Stimulated activated naive CD4-positive, alpha-beta T cell (primary cell): ENCODE measurements around the gene NMRAL1.

ENCODE experiments used
- DNase-seq, 6 experiments: peaks; one replicate each; lab custom pipeline; 2025; lab: John Stamatoyannopoulos, UW

Gene NMRAL1

DNA sequence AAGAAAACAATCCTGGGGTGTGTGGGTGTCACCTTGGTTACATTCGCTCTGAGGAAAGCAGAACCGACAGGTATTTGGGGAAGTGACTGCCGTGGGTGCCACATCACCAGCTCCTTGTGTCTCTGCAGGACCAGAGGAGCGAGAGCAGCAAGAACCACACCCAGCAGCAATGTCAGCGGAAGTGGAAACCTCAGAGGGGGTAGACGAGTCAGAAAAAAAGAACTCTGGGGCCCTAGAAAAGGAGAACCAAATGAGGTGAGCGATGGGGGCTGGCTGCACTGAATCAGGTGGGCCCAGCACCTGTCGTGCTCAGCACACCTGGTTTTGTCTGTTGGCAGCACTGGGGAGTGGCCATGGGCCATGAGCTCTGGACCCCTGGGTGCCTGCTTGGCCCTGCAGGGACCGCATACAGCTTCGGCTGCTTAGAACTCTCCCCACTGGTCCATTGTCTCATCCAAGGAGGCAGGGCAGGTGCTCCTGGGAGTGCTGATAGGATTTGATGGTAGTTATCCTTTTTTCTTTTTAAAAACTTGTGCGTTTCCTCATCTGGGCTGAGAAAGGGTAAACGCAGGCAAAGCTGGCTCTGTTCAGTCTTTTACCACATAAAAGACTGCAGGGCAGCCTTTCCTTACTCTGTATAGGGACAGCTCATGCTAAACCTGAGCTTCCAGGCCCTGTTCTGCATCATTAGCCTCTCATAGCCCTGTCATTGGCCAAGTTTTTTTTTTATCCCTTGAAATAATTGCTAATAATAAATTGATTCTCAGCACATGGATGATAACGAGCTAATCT is 31.1 kb upstream of the NMRAL1 start:
- peak; percentile 68 to 93 (median 82) for DNase-seq

DNA sequence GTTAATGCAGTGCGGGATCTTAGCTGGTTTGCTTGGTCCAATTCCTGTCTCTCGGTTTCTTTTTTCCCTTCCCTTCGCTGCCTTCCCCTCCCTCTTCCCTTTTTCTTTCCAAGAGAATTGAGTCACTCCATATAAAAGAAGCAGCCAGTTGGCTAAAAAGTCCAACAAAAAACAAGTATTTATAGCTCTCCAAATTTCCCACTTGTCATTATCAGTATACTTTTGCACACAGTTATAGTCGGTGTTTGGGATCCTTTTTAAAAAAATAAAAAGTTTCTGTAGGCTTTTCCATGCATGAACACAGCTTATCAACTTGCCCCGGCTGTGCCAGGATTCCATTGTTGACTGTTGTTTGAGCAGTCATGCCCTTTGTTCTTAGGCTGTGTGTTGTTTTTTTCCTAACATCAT is 26.6 kb upstream of the NMRAL1 start:
- DNase-seq: no peak

DNA sequence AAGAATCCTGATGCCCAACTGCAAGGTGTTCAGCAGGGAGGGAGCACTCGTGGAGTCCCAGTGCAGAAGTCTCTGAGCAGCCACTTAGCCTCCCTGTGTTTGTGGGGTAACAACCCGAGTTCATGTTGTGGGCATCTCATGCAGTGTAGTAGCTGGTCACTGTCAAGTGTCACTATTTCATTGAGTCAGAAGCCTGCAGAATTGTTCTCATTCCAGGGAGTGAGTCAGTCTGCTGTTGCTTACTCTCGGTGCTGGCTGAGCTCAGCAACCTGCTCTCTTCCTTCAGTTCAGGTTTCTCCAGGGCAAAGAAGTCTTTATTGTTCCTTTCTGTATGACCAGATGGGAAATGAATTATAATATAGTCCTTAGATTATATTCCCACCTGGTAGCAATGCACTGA is 25.8 kb upstream of the NMRAL1 start:
- DNase-seq: no peak

DNA sequence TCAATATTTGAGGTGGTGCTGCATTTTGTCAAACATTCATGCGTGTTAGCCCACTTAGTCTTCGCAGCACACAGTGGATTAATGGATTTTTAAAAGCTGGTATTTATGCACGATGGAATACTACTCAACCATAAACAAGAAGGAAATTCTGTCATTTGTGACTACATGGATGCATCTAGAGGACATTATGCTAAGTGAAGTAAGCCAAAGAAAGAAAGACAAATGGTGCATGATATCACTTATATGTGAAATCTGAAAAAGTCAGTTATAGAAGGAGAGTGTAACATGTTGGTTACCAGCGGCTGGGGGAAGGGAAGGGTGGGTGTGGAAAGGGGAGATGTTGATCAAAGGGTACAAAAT is 24.8 kb upstream of the NMRAL1 start:
- no peak for DNase-seq

DNA sequence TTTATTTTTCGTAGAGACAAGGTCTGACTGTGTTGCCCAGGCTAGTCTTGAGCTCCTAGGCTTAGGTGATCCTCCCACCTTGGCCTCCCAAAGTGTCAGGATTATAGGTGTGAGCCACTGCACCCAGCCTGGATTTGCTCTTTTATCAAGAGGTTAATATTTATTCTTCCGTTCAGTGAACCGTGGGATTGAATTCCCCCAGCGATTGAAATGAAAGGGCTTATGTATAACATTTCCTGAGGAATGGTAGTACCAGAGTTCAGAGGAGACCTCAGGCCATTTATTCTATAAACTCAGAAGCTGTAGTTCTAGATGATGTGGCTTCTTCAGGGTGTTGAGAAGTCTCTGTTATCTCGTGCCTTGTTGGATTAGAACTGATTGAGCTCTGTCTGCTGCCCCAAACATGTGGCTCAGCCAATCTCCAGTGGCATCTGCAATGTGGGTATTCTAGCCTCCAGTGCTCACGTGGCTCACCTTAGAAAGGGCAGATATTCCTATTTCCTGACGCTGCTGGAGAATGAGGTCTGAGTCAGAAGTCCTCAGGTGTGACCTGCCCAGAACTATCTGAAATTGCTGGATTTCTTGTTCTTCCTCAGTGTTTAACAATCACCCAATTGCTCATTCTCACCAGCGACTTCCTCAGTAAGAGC is 24.2 kb upstream of the NMRAL1 start:
- no peak for DNase-seq

DNA sequence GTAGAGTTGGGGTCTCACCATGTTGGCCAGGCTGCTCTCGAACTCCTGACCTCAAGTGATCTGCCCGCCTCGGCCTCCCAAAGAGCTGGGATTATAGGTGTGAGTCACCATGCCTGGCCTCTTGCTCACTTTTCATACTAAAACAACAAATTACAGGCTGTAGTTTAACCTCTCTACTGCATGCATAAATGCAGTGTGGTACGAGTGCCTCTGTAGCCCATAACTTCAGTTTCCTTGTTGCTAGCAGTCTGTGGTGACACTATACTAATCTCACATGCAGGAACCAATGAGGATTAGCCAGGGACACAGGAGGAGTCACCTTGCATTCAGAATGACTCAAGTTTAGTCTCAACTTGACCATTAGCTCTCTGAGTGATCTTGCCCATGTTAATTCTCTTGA is 21.9 kb upstream of the NMRAL1 start:
- no peak for DNase-seq

DNA sequence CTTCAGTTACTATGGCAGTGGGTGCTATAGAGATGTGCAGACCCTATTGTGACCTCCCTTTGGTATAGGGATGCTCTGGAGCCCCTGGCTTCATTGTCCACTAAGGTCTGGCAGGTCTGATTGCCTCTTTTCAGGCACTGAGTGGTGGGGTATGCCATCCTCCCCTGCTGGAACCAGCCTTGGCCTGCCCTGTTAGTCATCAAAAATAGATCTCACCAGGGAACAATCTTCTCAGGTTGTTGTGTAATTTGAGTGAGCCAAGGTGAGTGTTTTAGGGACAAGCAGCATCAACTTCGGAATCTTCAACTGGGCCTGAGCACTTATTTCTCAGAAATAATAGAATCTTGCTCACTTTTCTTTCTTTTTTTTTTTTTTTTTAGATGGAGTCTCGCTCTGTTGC is 21.3 kb upstream of the NMRAL1 start:
- no peak for DNase-seq

DNA sequence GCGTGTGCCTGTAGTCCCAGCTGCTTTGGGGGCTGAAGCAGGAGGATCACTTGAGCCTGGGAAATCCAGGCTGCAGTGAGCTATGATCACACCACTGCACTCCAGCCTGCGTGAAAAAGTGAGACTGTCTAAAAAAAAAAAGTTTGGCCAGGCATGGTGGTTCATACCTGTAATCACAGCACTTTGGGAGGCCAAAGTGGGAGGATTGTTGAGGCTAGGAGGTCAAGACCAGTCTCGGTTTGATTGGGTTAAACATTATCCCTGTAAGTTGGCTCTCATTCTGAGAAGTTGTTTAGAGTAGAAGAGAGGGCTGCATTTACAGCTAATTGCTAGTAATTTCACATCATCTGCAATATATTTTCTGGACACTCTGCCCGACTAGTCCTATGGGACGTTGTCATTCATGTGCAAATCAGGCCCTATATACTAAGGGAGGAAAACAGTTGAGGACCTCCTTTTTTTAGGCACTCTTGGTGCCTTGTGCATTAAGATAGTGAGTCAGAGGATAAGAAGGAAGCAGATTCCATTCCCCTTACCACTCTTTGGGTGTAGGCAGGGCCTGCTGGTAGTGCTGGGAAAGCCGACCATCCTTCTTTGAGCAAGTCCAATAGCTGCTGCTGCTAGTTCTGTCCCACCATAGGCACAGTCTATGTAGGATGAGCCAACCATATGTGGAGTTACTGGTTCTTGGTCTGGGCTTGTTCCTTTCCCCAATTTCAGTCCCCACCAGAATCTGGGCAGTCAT is 20.5 kb upstream of the NMRAL1 start:
- DNase-seq: no peak

DNA sequence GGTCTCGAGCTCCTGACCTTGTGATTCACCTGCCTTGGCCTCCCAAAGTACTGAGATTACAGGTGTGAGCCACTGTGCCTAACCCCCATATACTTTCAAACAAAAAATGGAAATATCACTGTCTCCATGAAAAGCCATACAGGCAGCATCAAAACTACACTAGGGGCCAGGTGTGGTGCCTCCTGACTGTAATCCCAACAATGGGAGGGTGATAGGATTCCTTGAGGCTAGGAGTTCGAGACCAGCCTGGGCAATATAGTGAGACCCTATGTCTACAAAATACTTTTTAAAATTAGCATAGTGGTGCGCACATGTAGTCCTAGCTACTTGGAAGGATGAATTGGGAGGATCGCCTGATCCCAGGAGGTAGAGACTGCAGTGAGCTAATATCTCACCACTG is 17.5 kb upstream of the NMRAL1 start:
- DNase-seq: no peak

DNA sequence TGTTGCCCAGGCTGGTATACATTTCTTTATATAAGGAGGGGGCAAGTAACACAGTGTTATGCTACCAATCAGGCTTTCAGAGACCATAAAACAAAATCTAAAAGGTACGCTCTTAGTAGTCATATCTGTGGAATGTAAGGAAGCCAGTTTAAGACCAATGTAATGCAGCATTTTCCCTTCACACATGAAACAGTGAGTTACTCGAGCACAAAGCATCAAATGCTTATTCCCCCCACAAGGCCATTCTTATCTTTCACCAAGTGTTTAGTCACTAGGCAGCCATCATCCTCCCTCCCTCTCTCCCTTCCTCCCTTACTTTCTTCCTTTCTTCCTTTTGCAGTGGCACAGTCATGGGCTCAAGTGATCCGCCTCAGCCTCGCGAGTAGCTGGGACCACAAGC is 14.6 kb upstream of the NMRAL1 start:
- no peak for DNase-seq

DNA sequence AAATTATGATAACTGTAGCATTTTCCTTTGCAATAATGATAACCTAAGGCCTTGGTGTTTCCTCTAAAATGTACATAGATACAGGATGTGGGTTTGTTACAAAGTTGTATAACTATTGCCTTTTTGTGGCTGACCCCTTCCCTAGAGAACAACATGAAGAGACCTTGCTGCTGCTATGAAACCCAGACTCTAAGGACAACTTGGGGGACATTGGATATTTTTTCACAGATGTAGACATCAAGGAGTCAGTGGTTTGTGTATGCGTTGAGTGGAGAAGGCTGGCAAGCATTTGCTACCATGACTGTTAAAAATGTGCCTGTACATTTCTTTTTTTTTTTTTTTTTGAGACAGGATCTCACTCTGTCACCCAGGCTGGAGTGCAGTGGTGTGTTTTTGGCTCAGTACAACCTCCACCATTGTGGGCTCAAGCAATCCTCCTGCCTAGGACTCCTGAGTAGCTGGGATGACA is 14.1 kb upstream of the NMRAL1 start:
- DNase-seq: peak in 3 of 6 experiments; percentile 78 to 84 (median 82)

DNA sequence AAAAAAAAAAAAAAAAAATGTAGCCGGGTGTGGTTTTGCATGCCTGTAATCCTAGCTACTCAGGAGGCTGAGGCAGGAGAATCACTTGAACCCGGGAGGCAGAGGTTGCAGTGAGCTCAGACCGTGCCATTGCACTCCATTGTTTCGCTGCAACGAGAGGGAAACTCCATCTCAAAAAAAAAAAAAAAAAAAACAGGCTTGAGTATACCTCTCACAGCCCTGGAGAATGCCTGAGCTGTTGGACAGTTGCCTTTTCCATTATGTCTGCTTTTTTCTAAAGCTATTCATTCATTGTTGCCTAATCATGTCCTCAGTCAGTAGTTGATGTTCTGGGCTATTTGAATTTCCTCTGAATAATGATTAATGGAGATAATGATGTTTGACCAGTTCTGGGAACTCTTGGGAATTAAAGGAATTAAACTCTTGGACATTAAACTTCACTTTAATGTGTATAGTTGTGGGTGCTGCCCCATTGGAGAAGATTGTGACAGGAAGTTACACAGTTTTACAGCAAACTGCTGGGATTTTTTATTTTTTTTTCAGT is 13.6 kb upstream of the NMRAL1 start:
- peak in 3 of 6 experiments; percentile 58 to 66 (median 60) for DNase-seq

DNA sequence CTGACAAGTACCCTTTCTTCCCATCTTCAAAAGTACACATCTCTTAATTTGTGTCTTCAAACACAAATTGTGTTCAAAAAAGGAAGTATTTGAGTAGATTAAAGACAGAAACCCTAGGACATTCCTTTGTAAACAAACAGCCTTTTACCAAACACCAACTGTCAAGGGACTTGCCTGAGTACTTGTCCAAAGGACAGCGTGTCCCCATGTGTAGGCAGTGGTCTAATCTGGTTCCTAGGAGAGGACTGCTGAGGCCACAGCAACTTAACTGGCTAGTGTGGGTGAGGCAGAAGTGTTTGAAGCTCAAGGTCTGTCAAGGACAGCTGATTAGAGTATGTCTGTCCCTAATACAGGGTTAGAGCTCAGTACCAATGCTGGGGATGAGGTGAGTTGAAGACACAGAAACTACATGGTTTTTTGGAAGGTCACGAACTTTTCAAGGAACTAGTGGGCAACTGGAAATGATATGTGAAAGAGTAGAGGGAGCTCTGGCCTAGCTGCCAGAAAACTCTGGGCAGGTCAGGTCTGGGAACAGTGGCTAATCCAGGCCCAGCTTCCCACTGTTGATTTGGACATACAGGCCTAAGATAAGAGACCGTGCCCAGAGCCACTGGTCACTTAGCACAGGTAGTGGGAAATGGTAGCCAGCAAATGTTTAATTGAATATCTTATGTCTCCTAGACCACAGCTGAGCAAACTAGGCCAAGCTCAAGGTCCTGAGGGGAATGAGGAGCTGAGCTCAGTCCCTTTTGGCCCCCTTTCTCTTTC is 11.9 kb upstream of the NMRAL1 start:
- no peak for DNase-seq

DNA sequence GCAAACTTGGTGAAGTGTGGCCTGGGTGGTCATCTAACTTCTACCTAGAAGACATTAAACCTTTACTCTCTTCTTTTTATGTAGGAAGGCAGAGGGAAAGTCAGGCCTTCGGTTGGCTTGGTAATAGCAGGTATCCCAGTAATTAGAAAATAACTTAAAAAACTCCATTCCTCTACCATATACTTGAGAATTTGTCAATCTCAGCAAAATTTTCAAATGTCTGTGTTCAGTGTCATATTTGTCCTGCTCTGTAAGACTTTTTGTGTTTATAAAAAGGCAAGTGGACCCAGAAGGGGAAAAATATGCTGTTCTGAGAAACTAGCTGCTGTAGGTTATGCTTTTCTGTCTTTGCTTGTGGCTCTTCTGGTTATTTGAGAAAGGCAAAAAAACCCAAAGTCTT is 7.5 kb upstream of the NMRAL1 start:
- no peak for DNase-seq

DNA sequence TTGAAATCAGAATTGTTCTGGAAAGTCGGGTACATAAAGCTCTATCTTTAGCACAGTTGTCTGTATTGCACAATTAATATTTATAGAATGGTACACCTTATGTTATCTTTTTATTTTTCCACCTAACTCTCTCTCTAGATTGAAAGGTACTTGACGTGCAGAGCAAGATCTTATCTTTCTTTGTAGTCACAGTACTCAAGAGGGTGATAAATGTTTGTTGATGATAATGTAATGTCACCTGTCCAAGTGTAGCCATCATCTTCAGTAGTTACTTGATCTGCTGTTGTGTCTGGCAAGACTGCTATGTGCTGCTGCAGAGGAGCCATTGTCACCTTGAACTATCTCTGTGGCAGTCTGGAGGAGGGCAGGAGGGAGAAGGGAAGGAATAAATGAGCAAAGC is 7.1 kb upstream of the NMRAL1 start:
- no peak for DNase-seq

DNA sequence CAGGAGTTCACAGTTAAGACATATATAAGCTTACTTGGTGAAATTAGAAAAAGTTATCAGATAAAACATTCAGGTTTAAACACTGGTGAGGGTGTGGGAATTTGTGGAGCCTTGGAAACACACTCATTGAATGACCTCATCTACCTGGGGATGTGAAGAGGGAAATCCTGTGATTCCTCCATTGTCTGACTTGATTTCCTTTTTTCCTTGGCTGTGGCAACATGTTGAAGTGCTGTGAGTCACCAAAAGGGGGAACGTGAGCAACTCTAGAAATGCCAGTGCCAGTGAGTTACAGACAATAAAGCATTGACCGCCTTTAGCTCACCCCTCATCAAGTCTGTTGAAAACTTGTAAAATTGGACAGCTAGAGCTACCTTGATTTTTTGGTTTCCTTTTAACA is 3.5 kb upstream of the NMRAL1 start:
- DNase-seq: peak in 2 of 6 experiments; percentile 23 to 26

DNA sequence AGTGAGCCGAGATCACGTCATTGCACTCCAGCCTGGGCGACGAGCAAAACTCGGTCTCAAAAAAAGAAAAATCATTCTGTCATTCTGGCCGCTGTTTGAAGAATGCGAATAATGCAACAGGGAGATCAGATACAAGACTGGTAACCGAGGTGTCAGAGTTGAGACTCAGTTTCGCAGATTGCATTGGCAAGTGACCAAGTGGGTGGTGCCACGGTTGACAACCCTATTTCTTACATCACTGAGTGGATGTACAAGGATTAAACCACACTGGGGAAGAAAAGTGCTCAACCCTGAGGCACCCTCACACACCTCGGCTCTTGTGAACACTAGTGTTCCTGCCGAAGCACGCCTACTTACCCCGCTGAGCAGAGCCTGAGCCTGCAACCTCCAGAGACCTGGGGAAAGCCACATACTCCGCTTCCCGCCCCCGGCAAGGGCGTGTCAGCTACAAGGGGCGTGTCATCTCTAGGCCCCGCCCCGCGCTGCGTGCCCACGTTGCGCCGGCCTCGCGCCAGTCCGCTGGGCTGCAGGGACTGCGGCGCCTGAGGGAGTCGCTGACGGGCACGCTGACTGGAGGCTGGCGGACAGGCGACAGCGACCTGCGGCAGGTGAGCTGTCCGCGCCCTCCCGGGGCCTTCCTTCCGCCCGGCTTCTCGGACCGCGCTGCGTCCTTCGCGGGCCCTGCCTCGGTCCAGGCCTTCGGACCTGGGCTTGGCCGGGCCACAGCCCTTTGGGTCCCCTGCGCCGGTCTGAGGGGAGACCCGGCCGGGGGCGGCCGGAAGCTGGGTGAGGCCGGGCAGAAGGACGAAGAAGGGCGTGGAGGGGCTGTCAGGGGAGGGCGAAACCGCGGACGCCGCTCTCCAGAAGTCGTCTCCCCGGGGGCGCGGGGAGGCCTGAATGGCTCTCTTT is 1.7 kb upstream of the NMRAL1 start, which contains the start of gene HMOX2:
Gene HMOX2 (plus strand): TSS at position 519 of the 909 bp plus-strand sequence. CDS start 29,127 bp downstream, outside the sequence.
- DNase-seq: peak; percentile 83 to 91 (median 87)

DNA sequence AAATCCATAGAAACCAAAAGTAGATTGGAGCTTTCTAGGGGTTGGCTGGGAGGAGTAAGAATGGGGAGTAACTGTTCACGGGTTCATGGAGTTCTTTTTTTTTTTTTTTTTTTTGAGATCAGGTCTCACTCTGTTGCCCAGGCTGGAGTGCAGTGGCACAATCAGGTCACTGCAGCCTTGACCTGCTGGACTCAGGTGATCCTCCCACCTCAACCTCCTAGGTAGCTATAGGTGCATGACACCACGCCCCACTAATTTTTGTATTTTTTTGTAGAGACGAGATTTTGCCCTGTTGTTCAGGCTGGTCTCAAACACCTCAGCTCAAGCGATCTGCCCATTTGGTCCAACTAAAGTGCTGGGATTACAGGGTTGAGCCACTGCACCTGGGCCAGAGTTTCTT is 1.5 kb downstream of the NMRAL1 start:
- DNase-seq: no peak

DNA sequence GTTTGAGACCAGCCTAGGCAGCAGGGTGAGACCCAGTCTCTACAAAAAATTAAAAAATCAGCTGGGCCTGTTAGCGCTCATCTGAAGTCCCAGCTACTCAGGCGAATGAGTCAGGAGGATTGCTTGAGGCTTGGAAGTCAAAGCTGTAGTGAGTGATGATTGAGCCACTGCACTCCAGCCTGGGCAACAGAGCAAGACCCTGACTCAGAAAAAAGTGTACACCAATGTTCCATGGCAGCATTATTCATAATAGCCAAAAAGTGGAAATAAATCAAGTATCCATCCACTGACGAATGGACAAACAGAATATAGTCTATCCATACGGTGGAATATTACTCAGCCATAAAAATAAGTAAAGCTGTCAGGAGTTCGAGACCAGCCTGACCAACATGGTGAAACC is 2.6 kb downstream of the NMRAL1 start:
- DNase-seq: no peak

DNA sequence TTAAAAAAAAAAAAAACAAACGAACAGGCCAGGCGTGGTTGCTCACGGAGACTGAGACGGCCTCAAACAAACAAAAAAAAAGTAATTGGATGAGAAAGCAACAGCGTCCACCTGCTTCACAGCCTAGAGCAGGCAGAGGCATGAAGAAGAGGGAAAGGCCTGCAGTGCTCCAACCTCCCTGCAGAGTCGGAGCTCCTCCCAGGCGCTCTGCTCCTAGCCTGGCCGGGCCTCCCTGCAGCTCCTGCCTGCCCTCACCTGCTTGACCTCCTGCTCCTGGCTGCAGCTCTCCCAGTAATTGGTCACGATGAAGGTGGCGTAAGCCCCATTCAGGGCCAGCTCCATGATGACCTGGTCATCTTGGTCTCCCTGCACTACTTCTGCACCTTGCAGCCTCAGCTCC is 5.5 kb downstream of the NMRAL1 start:
- no peak for DNase-seq

DNA sequence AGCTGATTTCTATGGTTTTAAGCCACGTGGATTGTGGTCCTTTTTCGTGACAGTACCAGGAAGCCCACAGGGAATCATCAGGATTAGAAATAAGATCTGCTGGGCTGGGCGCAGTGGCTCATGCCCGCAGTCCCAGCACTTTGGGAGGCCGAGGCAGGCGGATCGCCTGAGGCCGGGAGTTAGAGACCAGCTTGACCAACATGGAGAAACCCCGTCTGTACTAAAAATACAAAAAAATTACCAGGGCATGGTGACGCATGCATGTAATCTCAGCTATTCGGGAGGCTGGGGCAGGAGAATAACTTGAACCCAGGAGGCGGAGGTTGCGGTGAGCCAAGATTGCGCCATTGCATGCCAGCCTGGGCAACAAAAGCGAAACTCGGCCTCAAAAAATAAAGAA is 6.5 kb downstream of the NMRAL1 start:
- DNase-seq: no peak
